CD4-positive, CD25-positive, alpha-beta regulatory T cell (primary cell): ENCODE measurements around the gene CABLES1. TPM values are rescaled to one million over a fixed set of nuclear protein-coding genes. Genes with fewer than 3 reads are reported as not detected.

ENCODE experiments used
- ATAC-seq, 2 donors: fragments of 150-1000 bp; cut with Tn5 transposase; one replicate each; pipeline ENCODE4 v1.10.0; 2021; ENCODE audit warnings: low read depth in 2 of 2, moderate number of reproducible peaks in 2 of 2, moderate library complexity in 1 of 2
- DNase-seq, 3 donors: peaks; one replicate each; pipeline versions ENCODE4 v3.0.0 to v3.0.0-alpha.2; 2012 to 2022; ENCODE audit warnings: mixed read lengths in 1 of 3
- H3K27ac ChIP-seq: one replicate; pipeline ENCODE4 v1.7.0; 2013; ENCODE audit warnings: mild to moderate bottlenecking, low read length; ENCODE audit not compliant: insufficient read depth, poor library complexity, severe bottlenecking
- H3K27me3 ChIP-seq: one replicate; pipeline ENCODE4 v1.7.0; 2013; ENCODE audit warnings: low read length; ENCODE audit not compliant: control insufficient read depth, insufficient read depth
- H3K36me3 ChIP-seq: one replicate; pipeline ENCODE4 v1.7.0; 2013; ENCODE audit warnings: mild to moderate bottlenecking, low read length, moderate library complexity; ENCODE audit not compliant: control insufficient read depth, insufficient read depth
- H3K4me1 ChIP-seq: 2 replicates; pipeline ENCODE4 v1.7.0; 2013; ENCODE audit warnings: mild to moderate bottlenecking, low read length; ENCODE audit not compliant: insufficient read depth, control insufficient read depth, poor library complexity, severe bottlenecking
- H3K4me3 ChIP-seq: one replicate; pipeline ENCODE4 v1.7.0; 2013; ENCODE audit warnings: low read depth, mild to moderate bottlenecking, low read length, moderate library complexity
- H3K9me3 ChIP-seq, 2 experiments: 1 replicate in 1 of 2; 2 replicates in 1 of 2; pipeline ENCODE4 v1.7.0; 2013; ENCODE audit warnings: low read length in 2 of 2, mild to moderate bottlenecking in 1 of 2, moderate library complexity in 1 of 2; ENCODE audit not compliant: control insufficient read depth in 2 of 2
- H3K27ac Mint-ChIP-seq, 3 donors: one replicate each; pipeline ENCODE4 v1.8.0; 2020 to 2022; ENCODE audit warnings: mild to moderate bottlenecking in 3 of 3, mixed read lengths in 3 of 3, moderate library complexity in 2 of 3
- H3K27me3 Mint-ChIP-seq: one replicate; pipeline ENCODE4 v1.8.0; 2022; ENCODE audit warnings: mild to moderate bottlenecking, mixed read lengths
- H3K36me3 Mint-ChIP-seq: one replicate; pipeline ENCODE4 v1.8.0; 2020; ENCODE audit warnings: mixed read lengths
- H3K4me1 Mint-ChIP-seq, 4 donors: one replicate each; pipeline ENCODE4 v1.8.0; 2020 to 2022; ENCODE audit warnings: mixed read lengths in 4 of 4, mild to moderate bottlenecking in 1 of 4
- H3K4me3 Mint-ChIP-seq, 4 donors: one replicate each; pipeline ENCODE4 v1.8.0; 2020 to 2022; ENCODE audit warnings: mild to moderate bottlenecking in 4 of 4, mixed read lengths in 4 of 4, moderate library complexity in 3 of 4
- H3K9me3 Mint-ChIP-seq, 7 donors: one replicate each; pipeline ENCODE4 v1.8.0; 2020 to 2022; ENCODE audit warnings: mixed read lengths in 7 of 7, mild to moderate bottlenecking in 3 of 7, moderate library complexity in 2 of 7
- polyA plus RNA-seq, 4 donors: library from polyadenylated mRNA; unstranded; fragments of 300-500 nt; fragmentation: Illumina TruSeq; gene quantifications; one replicate each; pipeline ENCODE4 v1.2.3, GENCODE V29; 2021
- total RNA-seq: library from RNA; stranded (reverse); gene quantifications from one replicate; pipeline ENCODE4 v1.2.3, GENCODE V29; 2022

The CABLES1 gene
- total and polyA plus RNA-seq, 5 donors from 2014 or later, result 0.46 to 5.4 TPM; not detected in 3

DNA sequence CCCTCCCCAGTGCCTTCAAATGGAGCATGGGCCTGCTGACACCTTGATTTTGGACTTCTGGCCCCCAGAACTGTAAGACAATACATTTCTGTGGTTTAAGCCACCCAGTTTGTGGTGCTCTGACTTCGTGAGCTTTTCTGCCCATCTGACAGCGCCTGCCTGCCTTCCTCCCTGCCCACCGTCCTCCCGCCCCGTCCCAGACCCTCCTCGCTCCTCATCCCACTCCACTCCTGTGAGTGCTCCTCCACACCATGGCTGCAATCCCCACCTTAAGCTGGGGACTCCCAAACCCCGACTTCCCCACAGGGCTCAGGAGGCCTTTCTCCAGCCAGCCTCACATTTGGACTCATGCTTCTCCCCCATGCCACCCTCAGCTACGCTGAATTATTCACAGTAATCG lies 70.7 kb downstream of the CABLES1 start:
- H3K36me3 ChIP-seq, result no peaks in the 10 kb centered on the region
- Mint-ChIP-seq H3K36me3 (no peaks in the 10 kb centered on the region), H3K4me1 (peaks cover 0 to 19% (median 4%) of the 10 kb centered on the region in 4 donors), H3K27ac (no peak overlapping the region), H3K9me3 (peaks cover 0 to 7% (median 2%) of the 10 kb centered on the region in 7 donors), H3K27me3 (peaks cover 7% of the 10 kb centered on the region), H3K4me3 (no peak overlapping the region)
- H3K4me1 ChIP-seq, result peaks cover 7% of the 10 kb centered on the region
- no peak for DNase-seq
- H3K27me3 ChIP-seq, result no peaks in the 10 kb centered on the region
- H3K4me3 ChIP-seq, result no peak overlapping the region
- H3K27ac ChIP-seq, result no peak overlapping the region
- H3K9me3 ChIP-seq, result no peaks in the 10 kb centered on the region
- ATAC-seq, result no peak

DNA sequence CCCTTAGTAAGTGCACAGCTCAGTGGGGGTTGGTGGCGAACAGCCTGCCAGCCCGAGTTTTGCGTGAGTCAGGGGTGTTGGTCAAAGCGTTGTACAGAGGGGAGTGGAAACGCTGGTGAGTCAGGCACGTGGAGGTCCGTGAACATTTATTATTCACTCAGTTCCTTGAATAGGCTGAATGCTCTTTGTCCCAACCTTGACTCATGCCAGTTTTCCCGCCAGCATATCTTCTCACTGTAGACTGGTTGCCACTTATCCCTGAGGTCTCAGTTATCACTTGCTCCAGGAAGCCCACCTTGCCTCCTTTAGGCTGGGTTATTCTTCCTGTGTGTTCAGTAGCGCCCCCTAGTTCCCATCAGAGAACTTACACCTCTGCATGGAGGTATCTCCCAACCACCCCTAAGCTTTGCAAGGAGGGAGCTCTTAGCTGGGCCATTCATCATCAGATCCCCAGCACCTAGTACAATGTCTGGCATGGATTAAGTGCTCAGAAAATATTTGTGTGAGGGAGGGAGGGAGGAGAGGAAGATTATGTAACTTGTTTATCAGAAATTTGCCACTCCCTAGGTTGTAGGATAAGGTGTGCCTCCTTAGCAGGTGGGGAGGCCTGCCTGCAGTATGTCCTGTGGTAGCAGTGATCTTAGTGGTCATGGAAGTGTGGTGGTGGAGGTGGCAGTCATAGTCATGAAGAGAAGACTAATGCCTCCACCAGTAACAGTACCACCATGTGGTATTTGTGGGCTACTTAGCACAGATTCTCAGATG lies 72.1 kb downstream of the CABLES1 start:
- peak in 1 of 3 donors; percentile 50 for DNase-seq
- peak in 1 of 2 donors; percentile 25 for ATAC-seq
- no peaks in the 10 kb centered on the region for H3K36me3 Mint-ChIP-seq
- H3K4me1 Mint-ChIP-seq, result peaks cover 0 to 17% (median 4%) of the 10 kb centered on the region in 4 donors
- Histone ChIP-seq H3K36me3 (no peaks in the 10 kb centered on the region), H3K27ac (no peak overlapping the region), H3K27me3 (no peaks in the 10 kb centered on the region), H3K4me1 (peaks cover 7% of the 10 kb centered on the region), H3K4me3 (no peak overlapping the region), H3K9me3 (no peaks in the 10 kb centered on the region)
- H3K27me3 Mint-ChIP-seq, result peaks cover 7% of the 10 kb centered on the region
- H3K9me3 Mint-ChIP-seq, result peaks cover 0 to 7% (median 2%) of the 10 kb centered on the region in 7 donors
- H3K27ac Mint-ChIP-seq, result no peak overlapping the region
- H3K4me3 Mint-ChIP-seq, result no peak overlapping the region

DNA sequence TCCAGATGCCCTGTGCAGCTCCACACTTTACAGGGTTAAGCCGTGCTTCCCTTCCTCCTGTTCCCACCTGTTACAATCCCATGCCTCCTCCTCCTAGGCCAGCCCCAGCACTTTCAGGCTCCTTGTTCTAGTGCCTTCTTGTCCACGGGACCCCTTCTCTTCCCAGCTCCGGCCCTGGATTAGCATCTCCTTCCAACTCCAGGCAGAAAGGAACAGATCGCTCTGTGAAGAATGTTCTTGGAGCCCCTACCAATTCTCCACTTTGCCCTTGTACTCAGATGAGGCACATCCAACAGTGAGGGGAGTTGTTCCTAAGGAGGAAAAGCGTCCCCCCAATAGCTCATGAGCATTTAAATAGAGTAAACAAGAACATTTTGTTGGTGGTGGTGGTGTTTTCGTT lies 72.7 kb downstream of the CABLES1 start:
- Mint-ChIP-seq H3K36me3 (no peaks in the 10 kb centered on the region), H3K4me3 (no peak overlapping the region)

DNA sequence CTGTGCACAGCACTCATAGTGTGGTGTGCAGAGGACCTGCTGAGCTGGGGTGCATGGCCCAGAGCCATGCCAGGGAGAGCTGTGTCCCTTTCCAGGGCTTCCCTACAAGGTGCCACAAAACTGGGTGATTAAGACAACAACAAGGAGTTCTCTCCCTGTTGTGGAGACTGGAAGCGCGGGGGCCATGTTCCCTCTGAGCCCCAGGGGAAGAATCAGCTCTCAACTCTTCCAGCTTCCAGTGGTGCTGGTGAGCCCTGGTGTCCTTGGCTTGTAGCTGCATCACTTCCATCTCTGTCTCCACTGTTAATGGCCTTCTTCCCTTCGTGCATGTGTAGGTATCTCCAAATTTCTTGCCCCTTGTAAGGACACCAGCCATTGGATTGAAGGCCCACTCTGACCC lies 73.3 kb downstream of the CABLES1 start:
- ATAC-seq, result no peak
- Histone ChIP-seq H3K36me3 (no peaks in the 10 kb centered on the region), H3K4me3 (no peak overlapping the region), H3K27me3 (no peaks in the 10 kb centered on the region), H3K9me3 (no peaks in the 10 kb centered on the region), H3K4me1 (peaks cover 7% of the 10 kb centered on the region), H3K27ac (no peak overlapping the region)
- Mint-ChIP-seq H3K4me3 (peak overlapping the region in 1 of 4 donors; percentile 23), H3K27me3 (peaks cover 7% of the 10 kb centered on the region), H3K9me3 (peaks cover 0 to 7% (median 2%) of the 10 kb centered on the region in 7 donors), H3K27ac (no peak overlapping the region), H3K4me1 (peaks cover 0 to 14% (median 3%) of the 10 kb centered on the region in 4 donors), H3K36me3 (no peaks in the 10 kb centered on the region)
- no peak for DNase-seq

More for the DNA sequence above, 72.7 kb downstream of the CABLES1 start:
- Histone ChIP-seq H3K36me3 (no peaks in the 10 kb centered on the region), H3K27me3 (no peaks in the 10 kb centered on the region), H3K27ac (no peak overlapping the region), H3K9me3 (no peaks in the 10 kb centered on the region), H3K4me3 (no peak overlapping the region), H3K4me1 (peaks cover 7% of the 10 kb centered on the region)
- Mint-ChIP-seq H3K9me3 (peaks cover 0 to 7% (median 2%) of the 10 kb centered on the region in 7 donors), H3K4me1 (peaks cover 0 to 16% (median 4%) of the 10 kb centered on the region in 4 donors), H3K27me3 (peaks cover 7% of the 10 kb centered on the region), H3K27ac (no peak overlapping the region)
- ATAC-seq (no peak), DNase-seq (no peak)

DNA sequence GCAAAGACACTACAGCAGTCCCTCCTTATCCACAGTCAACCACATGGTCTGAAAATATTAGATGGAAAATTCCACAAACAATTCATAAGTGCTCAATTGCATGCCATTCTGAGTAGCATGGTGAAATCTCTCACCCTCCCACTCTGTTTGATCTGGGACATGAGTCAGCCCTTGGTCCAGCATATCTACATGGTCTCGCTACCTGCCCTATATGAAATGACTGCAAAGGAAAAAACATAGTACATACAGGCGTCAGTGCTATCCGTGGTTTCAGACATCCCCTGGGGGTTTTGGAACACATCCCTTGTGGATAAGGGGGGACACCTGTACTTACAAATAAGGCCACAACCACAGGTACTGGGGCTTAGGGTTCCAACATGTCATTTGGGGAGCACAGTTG lies 73.7 kb downstream of the CABLES1 start:
- ATAC-seq, result no peak
- no peaks in the 10 kb centered on the region for H3K9me3 ChIP-seq
- H3K4me3 Mint-ChIP-seq, result peak overlapping the region in 1 of 4 donors; percentile 23

DNA sequence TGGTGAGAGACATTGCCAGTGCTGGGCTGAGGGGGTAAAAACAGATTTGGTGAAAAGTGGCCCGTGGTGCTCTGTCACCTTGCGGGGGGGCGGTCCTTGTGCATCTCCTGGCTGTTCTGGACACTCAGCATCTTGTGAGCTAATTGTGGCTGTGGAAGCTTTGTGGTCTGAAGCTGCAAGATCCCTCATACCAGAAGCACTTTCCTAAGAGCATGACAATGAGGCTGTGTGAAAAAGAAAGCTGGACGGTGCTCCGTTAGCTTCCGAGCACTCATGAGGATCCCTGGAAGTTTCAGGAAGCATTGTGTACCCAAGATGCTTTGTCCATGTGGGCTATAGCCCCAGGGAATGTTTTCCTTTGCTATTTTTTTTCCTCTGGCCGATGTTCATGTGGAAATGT lies 74.5 kb downstream of the CABLES1 start:
- H3K27ac ChIP-seq, result no peak overlapping the region
- Mint-ChIP-seq H3K27me3 (peaks cover under 1% of the 10 kb centered on the region), H3K9me3 (peaks cover 0 to 5% (median 0%) of the 10 kb centered on the region in 7 donors), H3K4me1 (peaks cover 0 to 14% (median 3%) of the 10 kb centered on the region in 4 donors), H3K4me3 (no peak overlapping the region), H3K36me3 (no peaks in the 10 kb centered on the region), H3K27ac (no peak overlapping the region)
- H3K4me3 ChIP-seq, result no peak overlapping the region
- ATAC-seq (no peak), DNase-seq (no peak)
- H3K9me3 ChIP-seq, result no peaks in the 10 kb centered on the region
- H3K4me1 ChIP-seq, result peaks cover 7% of the 10 kb centered on the region
- H3K27me3 ChIP-seq, result no peaks in the 10 kb centered on the region
- no peaks in the 10 kb centered on the region for H3K36me3 ChIP-seq

More for the DNA sequence above, 73.7 kb downstream of the CABLES1 start:
- Histone ChIP-seq H3K27me3 (no peaks in the 10 kb centered on the region), H3K4me3 (no peak overlapping the region), H3K4me1 (peaks cover 7% of the 10 kb centered on the region), H3K36me3 (no peaks in the 10 kb centered on the region), H3K27ac (no peak overlapping the region)
- H3K27me3 Mint-ChIP-seq, result peaks cover 7% of the 10 kb centered on the region
- peaks cover 0 to 7% (median 2%) of the 10 kb centered on the region in 7 donors for H3K9me3 Mint-ChIP-seq
- peak in 1 of 3 donors; percentile 25 for DNase-seq
- H3K36me3 Mint-ChIP-seq, result no peaks in the 10 kb centered on the region
- H3K27ac Mint-ChIP-seq, result no peak overlapping the region
- peaks cover 0 to 14% (median 3%) of the 10 kb centered on the region in 4 donors for H3K4me1 Mint-ChIP-seq

DNA sequence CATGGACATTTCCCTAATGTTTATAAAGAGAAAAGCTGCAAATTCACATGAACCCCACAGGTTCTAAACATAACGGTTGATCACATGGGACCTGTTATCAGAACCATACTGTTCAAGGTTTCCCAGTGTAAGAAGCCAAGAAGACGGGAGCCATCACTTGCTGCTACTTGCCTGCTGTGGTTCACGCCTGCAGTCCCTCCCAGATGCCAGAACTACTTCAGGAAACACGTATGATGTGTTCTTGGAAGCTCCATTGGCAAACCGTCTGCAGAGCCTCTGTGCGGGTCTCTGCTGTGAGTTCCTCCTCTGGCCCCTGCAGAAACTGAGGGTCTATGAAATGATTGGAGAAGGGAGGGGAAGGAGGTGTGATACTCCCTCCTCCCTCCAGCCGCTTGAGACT lies 75.2 kb downstream of the CABLES1 start:
- no peaks in the 10 kb centered on the region for H3K36me3 ChIP-seq
- no peaks in the 10 kb centered on the region for H3K27me3 ChIP-seq
- H3K4me1 Mint-ChIP-seq, result peaks cover 0 to 14% (median 3%) of the 10 kb centered on the region in 4 donors
- H3K27ac Mint-ChIP-seq, result no peak overlapping the region
- ATAC-seq (no peak), DNase-seq (no peak)
- no peaks in the 10 kb centered on the region for H3K27me3 Mint-ChIP-seq
- no peak overlapping the region for H3K27ac ChIP-seq
- H3K4me3 Mint-ChIP-seq, result no peak overlapping the region
- H3K9me3 ChIP-seq, result no peaks in the 10 kb centered on the region
- no peak overlapping the region for H3K4me3 ChIP-seq
- no peaks in the 10 kb centered on the region for H3K36me3 Mint-ChIP-seq
- peaks cover 0 to 5% (median 0%) of the 10 kb centered on the region in 7 donors for H3K9me3 Mint-ChIP-seq
- peaks cover 7% of the 10 kb centered on the region for H3K4me1 ChIP-seq

DNA sequence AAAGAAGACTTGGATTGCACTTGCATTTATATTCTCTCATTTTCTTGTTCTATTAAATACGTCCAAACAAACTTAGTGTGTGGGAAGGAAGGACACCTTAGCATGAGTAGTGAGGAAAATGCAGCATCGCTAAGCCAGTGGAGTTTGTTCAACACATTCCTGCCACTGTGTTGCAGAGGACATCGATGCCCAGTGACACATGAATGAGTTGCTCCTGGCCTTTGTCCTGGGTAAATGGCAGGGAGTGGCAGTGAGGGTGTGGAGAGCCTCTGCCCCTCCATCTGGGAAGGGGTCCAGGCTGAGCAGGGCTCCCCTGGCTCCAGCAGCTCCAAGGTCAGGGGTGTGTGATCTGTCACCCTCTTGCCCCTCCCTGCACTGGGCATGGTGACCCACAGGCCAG lies 75.9 kb downstream of the CABLES1 start:
- H3K9me3 Mint-ChIP-seq, result peaks cover 0 to 5% (median 0%) of the 10 kb centered on the region in 7 donors

More for the DNA sequence above, 75.9 kb downstream of the CABLES1 start:
- no peaks in the 10 kb centered on the region for H3K36me3 ChIP-seq
- H3K9me3 ChIP-seq, result no peaks in the 10 kb centered on the region
- H3K27me3 Mint-ChIP-seq, result no peaks in the 10 kb centered on the region
- no peak overlapping the region for H3K27ac Mint-ChIP-seq
- peaks cover 7% of the 10 kb centered on the region for H3K4me1 ChIP-seq
- ATAC-seq (no peak), DNase-seq (no peak)
- no peak overlapping the region for H3K4me3 Mint-ChIP-seq
- H3K27ac ChIP-seq, result no peak overlapping the region
- H3K4me1 Mint-ChIP-seq, result peaks cover 0 to 14% (median 3%) of the 10 kb centered on the region in 4 donors
- H3K4me3 ChIP-seq, result no peak overlapping the region
- no peaks in the 10 kb centered on the region for H3K36me3 Mint-ChIP-seq
- H3K27me3 ChIP-seq, result no peaks in the 10 kb centered on the region
